Duodenal mucosa (tissue), 2 donors: ENCODE data around the gene NDUFS8.

Experiments
- H3K27ac ChIP-seq: one replicate; pipeline ENCODE4 v1.7.0; 2013; ENCODE audit warnings: low read depth, low read length
- H3K27me3 ChIP-seq, 2 donors: one replicate each; pipeline ENCODE4 v1.7.0; 2013; ENCODE audit warnings: low read length in 2 of 2, control low read depth in 1 of 2; ENCODE audit not compliant: insufficient read depth in 2 of 2, control insufficient read depth in 1 of 2
- H3K36me3 ChIP-seq, 2 donors: one replicate each; pipeline ENCODE4 v1.7.0; 2013; ENCODE audit warnings: low read length in 2 of 2, control low read depth in 1 of 2; ENCODE audit not compliant: insufficient read depth in 2 of 2, control insufficient read depth in 1 of 2
- H3K4me1 ChIP-seq, 2 donors: one replicate each; pipeline ENCODE4 v1.7.0; 2013; ENCODE audit warnings: low read length in 2 of 2, control low read depth in 1 of 2; ENCODE audit not compliant: insufficient read depth in 2 of 2, control insufficient read depth in 1 of 2
- H3K4me3 ChIP-seq, 2 donors: one replicate each; pipeline ENCODE4 v1.7.0; 2013; ENCODE audit warnings: low read length in 2 of 2, low read depth in 1 of 2
- H3K9ac ChIP-seq, 2 donors: one replicate each; pipeline ENCODE4 v1.7.0; 2013; ENCODE audit warnings: low read length in 2 of 2, low read depth in 1 of 2
- H3K9me3 ChIP-seq, 2 donors: one replicate each; pipeline ENCODE4 v1.7.0; 2013; ENCODE audit warnings: low read length in 2 of 2, control low read depth in 1 of 2; ENCODE audit not compliant: control insufficient read depth in 1 of 2

Gene NDUFS8

DNA sequence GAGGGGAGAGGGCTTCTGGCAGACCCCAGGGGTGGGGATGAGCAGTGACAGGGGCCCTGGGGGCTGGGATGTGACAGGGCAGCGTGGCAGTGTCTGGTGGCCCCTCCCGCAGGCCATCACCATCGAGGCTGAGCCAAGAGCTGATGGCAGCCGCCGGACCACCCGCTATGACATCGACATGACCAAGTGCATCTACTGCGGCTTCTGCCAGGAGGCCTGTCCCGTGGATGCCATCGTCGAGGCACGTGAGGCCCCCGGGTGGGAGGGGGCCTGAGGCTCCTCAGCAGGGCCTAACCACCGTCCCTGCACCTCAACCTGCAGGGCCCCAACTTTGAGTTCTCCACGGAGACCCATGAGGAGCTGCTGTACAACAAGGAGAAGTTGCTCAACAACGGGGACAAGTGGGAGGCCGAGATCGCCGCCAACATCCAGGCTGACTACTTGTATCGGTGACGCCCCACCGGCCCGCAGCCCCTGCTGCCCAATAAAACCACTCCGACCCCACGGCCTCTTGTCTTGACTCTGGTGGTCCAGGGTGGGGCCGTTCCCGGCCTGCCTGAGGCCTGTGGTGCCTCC, 5.7 kb downstream of the NDUFS8 start:
- Histone ChIP-seq H3K36me3 (peaks cover 20 to 27% of the 10 kb centered on the region in 2 donors), H3K9ac (peak overlapping the region; percentile 47 to 85), H3K27me3 (no peaks in the 10 kb centered on the region), H3K4me1 (peaks cover 35 to 56% of the 10 kb centered on the region in 2 donors), H3K27ac (peak overlapping the region; percentile 73), H3K9me3 (no peaks in the 10 kb centered on the region), H3K4me3 (no peak overlapping the region)

DNA sequence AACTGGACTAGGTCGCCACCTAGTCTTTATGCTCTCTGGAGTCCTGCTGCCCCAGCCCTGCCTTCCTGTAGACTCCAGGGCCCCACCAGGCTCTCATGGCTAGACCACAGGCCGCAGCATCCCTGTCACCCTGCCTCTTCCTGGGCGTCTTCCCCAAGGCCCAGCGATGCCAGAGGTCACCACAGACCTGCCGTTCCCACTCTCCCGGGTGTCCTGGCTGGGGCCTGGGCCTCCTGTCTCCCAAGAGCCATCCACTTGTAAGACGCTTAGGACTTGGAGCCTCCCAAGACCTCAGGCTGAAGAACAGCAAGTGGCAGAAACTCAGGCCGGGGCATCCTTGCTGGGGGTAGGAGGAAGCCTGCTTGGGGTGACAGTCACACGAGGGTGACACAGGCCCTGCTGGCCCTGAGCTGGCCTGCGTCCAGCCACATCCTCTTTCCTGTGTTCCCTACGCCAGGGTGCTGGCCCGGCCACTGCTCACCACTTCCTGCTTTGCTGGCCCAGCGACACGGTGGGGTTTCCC, 6.3 kb downstream of the NDUFS8 start:
- Histone ChIP-seq H3K4me1 (peaks cover 35 to 56% of the 10 kb centered on the region in 2 donors), H3K27me3 (no peaks in the 10 kb centered on the region), H3K36me3 (peaks cover 20 to 32% of the 10 kb centered on the region in 2 donors), H3K9me3 (no peaks in the 10 kb centered on the region), H3K27ac (peak overlapping the region; percentile 73), H3K9ac (peak overlapping the region; percentile 47 to 85), H3K4me3 (no peak overlapping the region)

DNA sequence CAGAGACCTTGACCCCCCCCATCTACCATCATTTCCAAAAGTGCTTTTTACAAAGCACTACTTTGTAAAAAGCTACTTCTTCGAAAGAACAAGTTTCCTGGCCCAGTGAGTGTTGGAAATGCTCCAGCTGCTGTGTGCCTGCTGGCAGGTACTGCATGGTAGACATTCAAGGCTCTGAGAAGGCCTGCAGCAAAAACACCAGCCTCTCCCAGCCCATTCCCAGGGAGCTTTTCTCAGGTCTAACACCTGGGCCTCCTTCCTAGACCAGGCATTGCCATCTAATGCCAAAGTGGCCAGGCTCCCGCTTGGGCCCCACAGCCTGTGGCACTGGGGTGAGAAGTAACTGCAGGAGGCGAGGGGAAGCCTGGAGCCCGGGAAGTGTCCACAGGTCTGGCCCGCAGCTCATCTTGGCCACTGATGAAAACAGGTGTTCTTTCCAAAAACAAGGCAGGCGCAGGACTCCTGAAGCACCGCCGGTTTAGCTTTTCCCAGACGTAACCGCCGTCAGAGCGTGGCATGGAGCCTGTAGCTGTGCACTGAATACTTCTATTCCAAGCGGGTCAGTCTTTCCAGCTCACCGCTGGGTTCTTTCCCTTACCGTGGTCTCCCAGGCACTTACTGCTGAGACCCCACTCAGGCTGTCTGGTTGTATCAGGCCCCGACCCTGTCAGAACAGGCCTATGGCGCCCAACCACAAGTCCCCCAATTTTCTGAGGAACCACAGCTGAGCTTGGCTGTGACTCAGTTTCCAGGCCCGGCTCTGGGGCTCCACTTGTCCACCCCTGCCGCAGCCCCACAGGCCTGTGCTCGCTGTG, 7.1 kb downstream of the NDUFS8 start:
- H3K4me3 ChIP-seq = peak overlapping the region in 1 of 2 donors; percentile 87
- peak overlapping the region; percentile 73 for H3K27ac ChIP-seq
- H3K4me1 ChIP-seq = peaks cover 32 to 50% of the 10 kb centered on the region in 2 donors
- H3K27me3 ChIP-seq = no peaks in the 10 kb centered on the region
- peaks cover 16 to 29% of the 10 kb centered on the region in 2 donors for H3K36me3 ChIP-seq
- no peaks in the 10 kb centered on the region for H3K9me3 ChIP-seq
- peak overlapping the region; percentile 85 to 94 for H3K9ac ChIP-seq

DNA sequence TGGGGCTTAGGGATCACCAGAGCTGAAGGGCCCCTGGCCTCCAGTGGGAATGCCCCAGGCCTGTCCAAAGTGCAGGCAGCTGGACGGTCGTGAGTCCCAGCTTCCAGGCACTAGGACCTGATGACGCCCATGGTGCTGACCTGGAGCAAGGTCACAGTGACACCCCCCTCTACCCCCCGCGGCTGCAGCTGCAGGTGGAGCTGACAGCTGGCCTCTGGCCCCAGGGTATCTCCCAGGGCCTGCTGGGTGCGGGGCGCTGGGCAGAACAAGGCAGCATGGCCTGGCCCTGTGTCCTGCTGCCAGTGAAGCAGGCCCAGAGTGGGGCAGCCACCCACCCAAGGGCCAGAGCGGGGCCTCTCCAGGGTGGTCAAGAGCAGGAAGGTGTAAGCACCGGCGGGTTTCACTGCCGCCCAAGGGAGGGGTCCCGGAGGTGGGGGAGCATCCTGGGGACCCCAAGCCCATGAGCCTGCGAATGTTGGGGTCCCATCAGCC, 7.8 kb downstream of the NDUFS8 start:
- H3K27ac ChIP-seq = peak overlapping the region; percentile 83
- H3K4me1 ChIP-seq = peaks cover 37 to 55% of the 10 kb centered on the region in 2 donors
- H3K27me3 ChIP-seq = no peaks in the 10 kb centered on the region
- H3K36me3 ChIP-seq = peaks cover 10 to 27% of the 10 kb centered on the region in 2 donors
- H3K4me3 ChIP-seq = peak overlapping the region; percentile 87 to 92
- no peaks in the 10 kb centered on the region for H3K9me3 ChIP-seq
- peak overlapping the region; percentile 85 to 94 for H3K9ac ChIP-seq

DNA sequence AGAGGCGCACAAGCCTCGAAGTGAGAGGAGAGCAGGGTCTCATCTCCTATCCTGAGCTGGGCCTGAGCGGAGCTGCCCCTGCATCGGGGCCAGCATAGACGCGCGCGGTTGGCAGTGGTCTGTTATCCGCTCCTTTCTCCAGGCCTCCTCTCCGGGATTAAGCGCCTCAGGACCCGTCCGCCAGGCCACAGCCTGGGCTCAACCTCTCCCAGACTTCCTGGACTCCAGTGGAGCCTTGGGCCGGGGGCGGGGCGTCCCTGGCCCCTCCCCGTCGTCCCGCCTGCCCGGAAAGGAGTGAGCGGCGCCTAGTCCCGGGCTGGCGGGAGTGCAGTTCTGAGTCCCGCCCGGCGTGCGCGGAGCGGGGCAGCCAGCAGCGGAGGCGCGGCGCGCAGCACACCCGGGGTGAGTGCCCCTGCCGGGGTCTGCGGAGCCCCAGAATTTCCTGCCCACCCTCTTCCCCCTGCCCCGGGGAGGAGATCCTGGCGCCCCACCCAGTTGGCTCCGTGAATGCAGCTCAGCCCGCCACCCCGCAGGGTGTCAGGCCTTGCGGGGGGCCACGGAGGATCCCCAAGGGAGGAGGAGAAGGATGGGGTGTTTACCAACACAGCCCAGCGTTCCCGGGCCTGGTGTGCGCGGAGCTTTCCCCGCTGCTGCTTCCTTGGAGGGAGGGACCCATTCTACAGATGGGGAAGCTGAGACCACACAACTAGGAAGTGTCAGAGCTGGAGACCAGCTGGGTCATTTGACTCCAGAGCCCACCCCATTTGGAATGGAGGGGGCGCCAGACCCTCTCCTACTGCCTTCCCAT, 8.4 kb downstream of the NDUFS8 start, which contains the start of gene TCIRG1:
TSS of gene TCIRG1 (plus strand) at position 308 of the 808 bp plus-strand sequence. CDS start 2,247 bp downstream, outside the sequence.
- Histone ChIP-seq H3K9me3 (no peaks in the 10 kb centered on the region), H3K4me1 (peaks cover 39 to 57% of the 10 kb centered on the region in 2 donors), H3K27ac (peak within 1 kb of the TSS; percentile 83), H3K9ac (peak within 1 kb of the TSS; percentile 85 to 94), H3K27me3 (no peaks in the 10 kb centered on the region), H3K4me3 (peak within 1 kb of the TSS; percentile 87 to 92), H3K36me3 (peaks cover 3 to 25% of the 10 kb centered on the region in 2 donors)

DNA sequence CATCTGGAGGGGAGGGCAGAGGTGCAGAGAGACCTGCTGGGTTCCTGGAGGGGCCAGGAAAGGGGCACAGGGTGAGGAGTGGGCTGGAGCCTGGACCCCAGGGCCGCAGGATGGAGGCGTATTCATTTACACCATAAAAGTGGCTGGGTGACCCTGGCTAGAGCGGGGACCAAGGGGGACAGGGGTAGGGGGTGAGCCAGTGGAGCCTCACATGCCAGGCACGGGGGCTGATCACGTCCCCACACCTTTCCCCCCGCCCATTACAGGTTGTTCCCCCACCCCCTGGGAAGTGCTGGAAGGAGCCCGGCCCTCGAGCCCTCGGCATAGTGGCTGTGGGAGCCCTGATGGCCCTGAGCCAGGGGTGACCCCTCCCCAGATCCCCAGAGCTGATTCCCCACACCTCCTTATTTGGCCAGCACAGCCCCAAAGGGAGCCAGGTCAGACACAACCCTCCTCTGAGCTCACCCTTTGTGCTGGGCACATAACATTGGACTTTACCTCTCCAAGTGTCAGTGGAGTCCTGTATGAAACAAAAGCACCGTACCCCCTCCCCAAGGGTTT, 9.1 kb downstream of the NDUFS8 start:
- peak overlapping the region; percentile 82 for H3K27ac ChIP-seq
- H3K4me1 ChIP-seq = peaks cover 39 to 57% of the 10 kb centered on the region in 2 donors
- no peaks in the 10 kb centered on the region for H3K27me3 ChIP-seq
- peak overlapping the region; percentile 87 to 92 for H3K4me3 ChIP-seq
- H3K9me3 ChIP-seq = no peaks in the 10 kb centered on the region
- H3K9ac ChIP-seq = peak overlapping the region; percentile 85 to 94
- peaks cover 3 to 24% of the 10 kb centered on the region in 2 donors for H3K36me3 ChIP-seq

DNA sequence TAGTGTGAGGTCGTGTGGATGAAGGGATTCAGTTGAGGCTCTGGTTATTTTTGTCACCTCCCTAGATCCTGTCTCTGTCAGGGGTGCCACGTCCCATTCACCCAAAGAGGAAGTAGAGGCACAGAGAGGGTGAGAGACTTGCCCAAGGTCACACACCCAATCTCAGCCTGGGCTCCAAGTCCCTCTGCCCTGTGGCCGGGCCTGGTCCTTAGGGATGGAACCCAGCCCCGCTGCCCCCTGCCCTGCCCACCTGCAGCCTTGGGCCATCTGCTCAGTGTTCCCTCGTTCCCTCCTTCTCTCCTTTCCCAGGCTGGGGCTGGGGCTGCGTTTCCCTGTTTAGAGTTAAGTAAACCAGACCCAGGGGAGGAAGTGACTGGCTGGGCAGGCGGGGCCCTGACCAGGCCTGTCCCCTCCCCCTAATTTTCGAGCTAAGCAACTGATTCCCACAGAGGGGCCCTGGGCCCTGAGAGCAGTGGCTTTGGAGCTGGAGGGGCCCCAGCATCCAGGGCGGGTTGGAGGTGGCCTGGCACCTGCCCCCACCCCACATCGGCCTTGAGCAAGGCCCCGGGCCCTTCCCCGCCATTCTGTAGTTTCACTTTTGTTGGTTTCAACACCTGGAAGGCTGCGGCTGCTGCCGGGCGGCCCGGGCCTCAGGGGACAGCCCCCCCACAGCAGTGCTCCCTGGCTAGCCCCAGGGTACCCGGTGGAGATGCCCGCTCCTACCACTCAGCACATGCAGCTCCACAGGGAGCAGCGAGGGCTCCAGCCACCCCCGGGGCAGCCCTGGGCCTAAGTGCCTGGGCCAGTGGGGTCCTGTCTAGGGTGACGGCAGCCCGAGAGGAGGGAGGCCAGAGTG, 9.8 kb downstream of the NDUFS8 start:
- Histone ChIP-seq H3K4me3 (peak overlapping the region; percentile 87 to 92), H3K27ac (peak overlapping the region; percentile 82), H3K27me3 (no peaks in the 10 kb centered on the region), H3K4me1 (peaks cover 39 to 57% of the 10 kb centered on the region in 2 donors), H3K9me3 (no peaks in the 10 kb centered on the region), H3K36me3 (peaks cover 10 to 31% of the 10 kb centered on the region in 2 donors), H3K9ac (peak overlapping the region; percentile 85 to 94)

DNA sequence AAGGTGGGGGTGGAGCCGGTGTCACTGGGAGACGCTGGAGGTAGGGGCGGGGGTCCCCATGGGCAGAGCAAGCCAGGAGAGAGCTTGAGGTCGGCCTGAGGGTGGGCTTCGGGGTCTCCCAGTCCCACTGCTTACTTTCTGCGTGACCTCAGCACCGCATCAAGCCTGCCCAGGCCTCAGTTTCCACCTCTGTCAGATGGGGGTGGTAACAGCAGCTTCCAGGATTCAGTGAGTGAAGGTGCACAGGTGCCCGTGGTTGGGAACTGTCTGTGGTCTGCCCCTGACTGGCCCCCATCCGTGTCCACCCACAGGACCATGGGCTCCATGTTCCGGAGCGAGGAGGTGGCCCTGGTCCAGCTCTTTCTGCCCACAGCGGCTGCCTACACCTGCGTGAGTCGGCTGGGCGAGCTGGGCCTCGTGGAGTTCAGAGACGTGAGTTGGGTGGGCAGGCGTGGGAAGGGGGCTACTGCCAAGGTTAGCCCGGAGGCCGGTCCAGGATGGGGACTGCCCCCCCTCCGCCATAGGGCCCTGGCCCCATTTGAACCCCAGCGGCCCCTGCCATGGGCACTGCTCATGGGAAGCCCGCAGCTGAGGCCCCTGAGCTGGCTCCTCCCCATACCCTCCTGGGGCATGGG, 10.6 kb downstream of the NDUFS8 start:
- Histone ChIP-seq H3K27ac (peak overlapping the region; percentile 82), H3K27me3 (no peaks in the 10 kb centered on the region), H3K4me3 (peak overlapping the region; percentile 87 to 92), H3K36me3 (peaks cover 10 to 35% of the 10 kb centered on the region in 2 donors), H3K4me1 (peaks cover 39 to 56% of the 10 kb centered on the region in 2 donors), H3K9me3 (no peaks in the 10 kb centered on the region), H3K9ac (peak overlapping the region; percentile 85 to 94)
